Central memory CD4-positive, alpha-beta T cell (primary cell): ENCODE results near the gene POU2F3.
A peak's percentile ranks its signal among the peaks of the same experiment; 100 is the strongest.

Source experiments
- DNase-seq: peaks from one replicate; pipeline ENCODE4 v3.0.0; 2022

Gene POU2F3

GRCh38 chr11:120324932-120325810 lies 85.2 kb downstream of the POU2F3 start, which contains the start of gene TLCD5:
Gene TLCD5, plus strand, starts transcription at chr11:120325299. Its CDS starts 2,143 bp downstream, at chr11:120327442.
- peak; percentile 20 for DNase-seq

DNA sequence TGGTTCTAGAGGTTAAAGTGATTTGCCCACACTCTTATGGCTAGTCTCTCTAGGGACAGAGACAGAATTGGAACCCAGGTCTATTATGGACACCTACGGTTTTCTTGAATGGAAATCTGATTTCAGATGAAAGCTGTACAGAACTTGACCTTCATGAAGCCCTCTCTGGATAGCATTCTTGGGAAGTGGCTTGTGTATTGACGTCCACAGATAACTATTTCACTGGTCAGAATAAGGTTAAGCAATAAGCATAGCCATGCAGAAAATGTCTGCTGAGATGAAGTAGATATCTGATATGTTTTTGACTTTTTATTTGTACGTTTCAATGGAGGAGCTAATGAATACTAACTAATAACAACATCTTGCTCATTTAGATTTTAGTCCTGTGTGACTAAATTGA lies 86.3 kb downstream of the POU2F3 start:
- DNase-seq = no peak

GRCh38 chr11:120326845-120327281 lies 86.9 kb downstream of the POU2F3 start:
- peak; percentile 23 for DNase-seq

- no peak for DNase-seq
These were observed 87.4 kb downstream of the POU2F3 start for GRCh38 chr11:120327311-120327710.

- DNase-seq = no peak
These were observed 89.6 kb downstream of the POU2F3 start for GRCh38 chr11:120329556-120329955.

DNA sequence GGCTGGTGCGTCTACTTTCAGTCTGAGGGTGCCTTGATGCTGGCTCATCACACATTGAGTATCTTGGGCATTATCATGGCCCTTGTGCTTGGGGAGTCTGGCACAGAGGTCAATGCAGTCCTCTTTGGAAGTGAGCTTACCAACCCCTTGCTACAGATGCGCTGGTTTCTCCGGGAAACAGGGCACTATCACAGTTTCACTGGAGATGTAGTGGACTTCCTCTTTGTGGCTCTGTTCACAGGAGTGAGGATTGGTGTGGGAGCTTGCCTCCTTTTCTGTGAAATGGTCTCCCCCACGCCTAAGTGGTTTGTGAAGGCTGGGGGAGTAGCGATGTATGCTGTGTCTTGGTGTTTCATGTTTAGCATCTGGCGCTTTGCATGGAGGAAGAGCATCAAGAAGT lies 90.1 kb downstream of the POU2F3 start:
- DNase-seq = no peak

GRCh38 chr11:120331301-120331996 lies 91.5 kb downstream of the POU2F3 start:
- DNase-seq = no peak

GRCh38 chr11:120332822-120333716 lies 93.1 kb downstream of the POU2F3 start:
- DNase-seq = no peak

- no peak for DNase-seq
These were observed 93.9 kb downstream of the POU2F3 start for GRCh38 chr11:120333801-120334200.

DNA sequence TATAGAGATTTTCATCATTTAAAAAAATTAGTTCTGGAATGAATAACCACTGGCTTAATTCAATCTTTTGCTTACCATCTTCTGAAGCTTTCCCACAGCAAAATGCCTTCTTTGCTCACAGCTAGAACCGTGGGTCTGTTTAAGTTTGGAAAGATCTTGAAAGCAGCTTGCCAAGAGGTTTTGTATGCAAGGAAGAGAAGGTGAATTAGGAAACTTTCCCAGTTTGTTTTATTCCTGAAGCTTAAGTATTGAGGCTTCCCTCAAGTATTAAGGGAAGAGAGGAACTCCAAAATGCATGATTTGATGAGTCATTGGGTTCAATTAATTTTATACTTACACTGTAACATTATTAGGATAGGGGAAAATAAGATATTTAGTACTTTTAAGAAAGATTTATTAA lies 94.4 kb downstream of the POU2F3 start:
- no peak for DNase-seq

DNA sequence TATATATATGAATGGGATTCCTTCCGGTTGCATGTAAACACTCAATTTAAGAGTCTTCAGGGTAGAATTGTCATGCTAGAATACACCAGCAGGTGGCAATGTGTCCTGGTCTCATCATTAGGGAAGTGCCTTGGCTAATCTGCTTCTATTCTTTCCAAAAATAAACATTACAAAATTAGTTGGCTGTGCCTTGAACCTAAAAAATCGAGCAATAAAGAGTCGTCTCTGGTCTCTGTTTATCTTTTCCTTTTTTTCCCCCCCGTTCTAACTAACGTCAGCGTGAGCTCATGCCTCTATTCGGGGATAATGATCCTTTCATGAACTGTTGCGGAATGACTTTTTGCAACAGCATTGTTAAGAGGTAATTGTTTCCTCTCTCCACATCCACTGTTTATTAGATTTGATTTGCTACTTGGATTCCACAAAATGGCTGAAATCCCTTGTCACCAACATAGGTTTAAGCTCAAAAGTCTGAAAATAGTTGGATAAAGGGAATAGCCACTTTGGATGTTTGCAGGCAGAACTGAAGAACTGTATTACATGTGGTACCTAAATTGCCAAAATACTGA lies 95.0 kb downstream of the POU2F3 start:
- peak; percentile 60 for DNase-seq

DNA sequence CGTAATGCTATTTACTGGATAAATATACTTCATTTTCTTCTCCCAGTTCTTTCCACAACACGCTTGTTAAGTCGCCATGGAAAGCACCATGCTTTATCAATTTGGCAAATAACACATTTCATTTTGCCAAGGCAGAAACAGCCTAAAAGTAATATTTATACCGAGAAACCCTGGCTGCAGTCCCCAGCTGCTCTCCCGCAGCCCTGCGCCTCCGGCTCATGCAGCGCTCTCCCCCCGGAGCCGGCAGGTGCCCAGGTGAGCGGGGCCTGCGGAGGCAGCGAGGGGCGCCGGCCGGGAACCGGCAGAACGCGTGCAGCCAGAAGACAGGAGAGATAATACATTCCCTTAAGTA lies 95.6 kb downstream of the POU2F3 start:
- DNase-seq = peak; percentile 17

DNA sequence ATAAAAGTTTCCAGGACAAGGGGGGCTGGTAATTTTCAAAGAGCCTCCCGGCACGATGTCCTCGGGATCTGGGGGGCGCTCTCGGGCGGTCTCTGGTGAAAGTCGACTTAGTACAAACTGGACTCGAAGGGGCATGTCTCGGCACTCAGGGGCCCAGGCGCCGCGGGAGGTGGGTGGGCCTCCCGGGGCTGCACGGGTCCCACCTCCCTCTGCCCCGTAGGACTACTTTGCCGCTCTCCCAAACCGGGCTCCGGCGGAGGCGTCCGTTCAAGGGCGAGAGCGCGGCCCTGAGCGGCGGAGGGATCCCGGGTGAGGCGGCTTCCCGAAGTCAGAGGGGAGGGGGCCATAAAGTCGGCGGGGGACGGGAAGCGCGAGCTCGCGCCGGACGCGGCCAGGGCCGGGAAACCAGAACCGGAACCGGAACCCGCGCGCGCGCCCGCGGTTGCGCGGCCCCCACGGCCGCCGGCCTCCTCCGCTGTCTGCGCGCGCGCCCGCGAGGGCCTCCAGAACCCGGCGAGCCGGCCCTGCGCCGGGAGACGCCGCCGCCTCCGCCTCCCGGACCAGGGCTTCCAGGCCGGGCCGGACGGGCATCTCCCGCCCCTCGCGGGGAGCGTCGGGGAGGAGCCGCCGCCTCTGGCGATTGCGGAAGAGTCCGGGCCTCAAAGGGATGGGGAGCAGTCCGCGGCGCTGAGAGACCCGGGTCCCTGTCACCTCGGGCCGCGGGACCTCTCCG lies 96.1 kb downstream of the POU2F3 start, which contains the start of gene ARHGEF12:
Gene ARHGEF12, plus strand, starts transcription at position 506 of the 733 bp plus-strand sequence. CDS start 831 bp downstream, outside the sequence.
- peak; percentile 45 for DNase-seq

DNA sequence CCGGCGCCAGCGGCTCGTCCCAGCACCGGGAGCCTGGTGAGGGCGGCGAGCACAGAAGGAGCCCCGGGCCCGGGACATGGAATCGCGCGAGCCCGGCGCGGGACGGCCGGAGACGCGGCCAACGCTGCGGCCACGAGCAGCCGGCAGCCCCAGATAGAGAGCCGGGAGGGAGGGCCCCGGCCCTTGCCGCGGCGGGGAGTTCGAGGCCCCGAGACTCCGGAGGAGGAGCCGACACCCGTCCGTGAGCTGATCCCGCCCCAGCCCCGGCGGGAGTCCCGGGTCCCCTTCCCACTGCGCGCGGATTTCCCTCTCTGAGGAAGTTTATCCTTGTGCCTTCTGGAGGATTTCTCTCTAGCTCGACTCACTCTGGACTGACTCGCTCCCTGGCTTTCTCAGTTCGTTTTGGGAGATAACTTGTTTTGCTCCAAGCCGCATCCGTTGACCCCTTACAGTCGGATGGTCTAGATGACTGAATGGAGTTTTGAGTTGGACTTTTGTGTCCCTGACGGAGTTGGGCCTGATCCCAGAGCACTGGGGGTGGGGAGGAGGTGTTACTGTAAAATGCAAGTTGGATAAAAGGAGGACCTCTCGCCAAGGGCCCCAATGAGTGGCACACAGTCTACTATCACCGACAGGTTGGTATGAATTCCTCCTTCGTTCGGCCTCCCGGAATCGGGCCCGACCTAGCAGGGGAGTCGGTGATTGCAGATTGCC lies 96.9 kb downstream of the POU2F3 start:
- DNase-seq = peak; percentile 9

DNA sequence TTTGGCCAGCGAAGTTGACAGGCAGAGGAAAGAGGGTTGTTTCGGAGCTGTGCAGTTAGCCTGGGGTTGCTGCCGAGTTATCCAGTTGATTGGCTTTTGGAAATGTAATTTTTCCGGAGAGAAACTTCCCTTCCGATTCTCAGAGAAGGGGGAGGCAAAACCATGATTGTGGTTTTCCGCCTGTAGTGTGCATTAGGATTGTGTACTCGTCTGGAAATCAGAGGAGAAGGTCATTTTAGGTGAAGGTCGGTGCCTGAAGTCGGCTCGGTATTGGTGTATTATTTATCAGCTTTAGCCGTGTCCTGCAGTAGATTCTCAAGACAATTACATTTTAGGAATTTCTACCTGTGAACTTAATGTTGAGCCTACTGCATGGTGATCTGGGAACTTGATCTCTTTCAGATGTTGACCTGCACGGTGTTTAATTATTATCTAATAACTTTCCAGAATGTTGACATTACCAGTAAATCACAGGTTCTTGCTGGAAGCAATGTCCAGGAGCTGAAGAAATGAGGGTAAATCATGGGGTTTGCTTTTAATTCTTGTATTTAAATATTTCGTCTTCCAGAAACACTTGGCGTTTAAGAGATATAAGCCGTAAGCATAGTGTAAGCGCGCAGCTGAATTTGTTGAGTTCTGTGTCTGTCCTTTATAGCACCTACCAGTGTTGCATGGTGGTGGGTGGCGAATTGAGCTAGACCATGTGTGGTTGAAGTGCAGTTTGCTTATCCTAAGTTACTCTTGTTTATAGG lies 97.6 kb downstream of the POU2F3 start:
- DNase-seq = no peak

- DNase-seq = no peak
These were observed 98.4 kb downstream of the POU2F3 start for GRCh38 chr11:120338107-120338933.

DNA sequence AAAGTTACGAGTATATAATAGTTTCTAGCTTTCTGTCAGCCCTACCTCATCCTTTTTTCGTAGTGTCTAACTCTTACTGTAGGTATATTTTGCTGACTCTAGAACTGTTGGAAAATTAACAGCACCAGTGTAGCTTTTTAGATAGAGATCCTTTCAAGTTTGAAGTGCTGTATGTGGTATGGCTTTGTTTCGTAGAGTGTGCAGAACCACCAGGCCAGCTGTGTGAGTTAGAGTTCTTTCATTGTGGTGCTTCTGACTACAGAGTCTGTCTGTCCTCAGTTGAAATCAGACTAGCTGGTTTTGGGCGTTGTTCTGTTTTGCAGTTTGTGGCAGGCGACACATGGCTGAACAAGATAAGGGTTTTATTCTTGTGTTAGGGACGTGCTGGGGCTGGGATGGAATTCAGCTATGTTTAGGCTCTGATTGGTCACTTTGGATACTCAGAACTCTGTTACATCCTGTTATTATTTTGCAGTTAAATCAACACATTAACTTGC lies 99.5 kb downstream of the POU2F3 start:
- peak; percentile 13 for DNase-seq

GRCh38 chr11:120340529-120340928 lies 100.6 kb downstream of the POU2F3 start:
- DNase-seq = no peak

DNA sequence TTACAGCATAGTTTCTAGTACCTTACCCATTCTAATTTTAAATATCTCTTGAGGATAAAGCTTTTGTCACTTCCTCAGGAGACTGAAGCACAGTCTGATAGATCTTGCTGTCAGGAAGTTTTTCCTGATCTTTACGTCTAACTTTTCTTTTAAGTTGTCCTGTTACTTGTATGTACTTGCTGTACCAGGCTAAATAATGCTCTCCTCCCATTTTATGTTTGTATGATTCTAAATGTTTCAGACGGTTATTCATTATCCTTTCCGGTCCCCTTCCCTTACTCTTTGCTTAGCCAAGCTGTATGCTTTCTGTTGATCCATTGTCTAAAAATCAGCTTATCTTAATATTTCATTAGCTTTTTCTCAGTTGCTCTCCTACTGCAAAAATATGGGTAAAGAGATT lies 102.3 kb downstream of the POU2F3 start:
- DNase-seq = no peak
